IPS-NIHi7 (cell line): Measurements from ENCODE around the gene GPR37L1.
"Not testable (repeated sequence)": the region's sequence is repeated elsewhere in the genome, so short reads cannot be mapped to it uniquely, and the experiment has no call there.

ENCODE experiments used
- DNase-seq: peaks from one replicate; pipeline ENCODE4 v3.0.0; 2012; ENCODE audit warnings: mixed read lengths; ENCODE audit errors: extremely low spot score

The GPR37L1 gene

DNA sequence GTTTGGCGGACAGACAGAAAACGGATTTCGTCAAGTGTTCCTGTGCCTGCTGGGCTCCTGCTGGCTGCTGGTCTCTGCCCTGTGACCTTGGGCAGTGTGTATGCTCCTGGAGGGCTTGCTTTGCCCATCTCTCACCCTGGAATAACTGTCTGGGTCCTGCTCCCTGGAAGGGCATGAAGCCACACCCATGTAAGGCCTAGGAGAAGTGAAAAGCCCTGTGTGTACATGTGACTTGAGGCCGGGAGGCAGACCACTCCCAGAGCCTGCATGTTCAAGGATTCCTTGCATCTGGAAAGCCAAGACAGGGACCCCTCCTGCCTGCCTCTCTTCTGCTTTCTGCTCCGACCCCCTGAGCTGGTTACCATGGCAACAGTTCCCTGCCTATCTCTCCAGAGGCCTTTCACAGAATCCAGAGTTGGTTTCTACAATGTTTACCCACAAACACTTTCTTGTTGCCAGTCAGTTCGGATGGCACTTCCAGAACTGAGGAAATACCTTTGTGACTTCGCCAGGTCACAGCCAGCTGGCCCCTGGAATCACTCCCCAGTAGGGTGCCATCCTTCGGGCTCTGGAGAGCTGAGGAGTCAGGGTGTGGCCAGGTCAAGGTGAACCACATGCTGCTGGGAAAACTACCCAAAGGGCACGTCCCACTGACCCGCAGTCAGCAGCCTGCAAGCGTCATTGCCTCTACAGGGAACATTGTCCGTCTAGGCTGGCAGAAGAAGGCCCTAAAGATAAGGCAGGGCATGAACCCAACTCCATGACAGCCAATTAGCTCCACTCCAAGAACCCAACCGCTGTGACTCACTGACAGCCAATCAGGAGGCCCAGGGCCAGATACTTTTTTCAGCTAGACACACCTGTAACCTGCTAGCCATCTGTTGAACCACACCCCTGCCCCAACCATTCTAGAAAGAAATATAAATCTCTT is 14.7 kb upstream of the GPR37L1 start:
- no peak for DNase-seq

DNA sequence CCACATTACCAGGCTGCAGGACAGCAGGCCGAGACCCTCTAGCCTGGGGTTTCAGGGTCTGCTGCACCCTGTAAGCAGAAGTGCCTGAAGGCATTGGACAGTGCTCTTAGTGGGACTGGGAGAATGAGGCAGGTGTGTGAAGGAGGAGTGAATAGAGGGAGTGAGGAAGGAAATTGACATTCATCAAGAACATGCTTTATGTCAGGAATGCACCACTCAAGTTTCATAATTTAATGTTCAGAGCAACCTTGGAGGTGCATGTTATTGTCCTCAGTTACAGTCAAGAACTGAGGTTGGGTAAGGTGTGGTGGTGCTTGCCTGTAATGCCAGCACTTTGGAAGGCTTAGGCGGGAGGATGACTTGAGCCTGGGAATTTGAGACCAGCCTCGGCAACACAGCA is 11.7 kb upstream of the GPR37L1 start:
- DNase-seq: no peak

DNA sequence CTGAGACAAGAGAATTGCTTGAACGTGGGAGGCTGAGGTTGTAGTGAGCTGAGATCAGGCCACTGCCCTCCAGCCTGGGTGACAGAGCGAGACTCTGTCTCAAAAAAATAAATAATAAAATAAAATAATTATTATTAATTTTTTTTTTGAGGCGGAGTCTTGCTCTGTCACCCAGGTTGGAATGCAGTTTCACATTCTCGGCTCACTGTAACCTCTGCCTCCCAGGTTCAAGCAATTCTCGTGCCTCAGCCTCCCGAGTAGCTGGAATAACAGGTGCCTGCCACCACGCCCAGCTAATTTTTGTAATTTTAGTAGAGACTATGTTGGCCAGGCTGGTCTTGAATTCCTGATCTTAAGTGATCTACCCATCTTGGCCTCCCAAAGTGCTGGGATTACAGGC is 11.1 kb upstream of the GPR37L1 start:
- not testable (repeated sequence) for DNase-seq

DNA sequence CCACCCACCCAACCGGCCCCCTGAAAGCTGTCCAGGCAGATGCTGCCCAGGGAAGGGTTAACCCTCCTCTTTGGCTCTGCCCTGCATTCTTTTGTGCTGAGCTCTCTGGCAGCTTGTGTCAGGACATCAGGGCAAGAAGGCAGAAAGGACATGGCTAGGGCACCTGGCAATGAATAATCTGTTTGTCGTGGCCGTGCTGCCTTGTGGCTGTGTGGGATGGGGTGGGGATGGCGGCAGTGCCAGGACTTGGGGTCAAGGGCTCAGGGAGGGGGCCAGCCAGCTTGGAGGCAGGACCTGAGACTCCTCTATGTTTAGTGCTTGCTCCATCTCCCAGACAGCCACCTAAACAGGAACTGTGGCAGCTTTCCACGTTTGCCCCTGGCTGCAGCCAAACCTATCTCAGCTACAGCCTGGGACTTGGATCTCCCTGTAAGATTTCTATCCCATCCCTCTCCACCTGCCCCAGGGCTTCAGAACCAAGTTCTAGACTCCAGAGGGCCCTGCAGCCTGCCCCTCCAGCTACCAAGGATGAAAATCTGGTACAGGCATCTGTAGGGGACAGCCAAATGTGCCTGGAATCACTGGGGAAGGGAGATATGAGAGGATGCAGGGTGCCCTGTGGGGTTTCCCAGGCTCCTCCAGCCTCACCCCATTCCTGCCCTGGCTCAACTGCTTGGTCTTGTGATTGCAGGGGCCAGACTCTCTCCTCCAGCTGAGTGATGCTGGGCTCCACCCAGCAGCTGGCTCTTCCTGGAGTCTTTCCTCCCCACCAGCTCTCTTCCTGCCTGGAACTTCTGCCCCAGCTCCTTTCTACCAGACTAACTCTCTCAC is 9.6 kb upstream of the GPR37L1 start:
- DNase-seq: no peak

DNA sequence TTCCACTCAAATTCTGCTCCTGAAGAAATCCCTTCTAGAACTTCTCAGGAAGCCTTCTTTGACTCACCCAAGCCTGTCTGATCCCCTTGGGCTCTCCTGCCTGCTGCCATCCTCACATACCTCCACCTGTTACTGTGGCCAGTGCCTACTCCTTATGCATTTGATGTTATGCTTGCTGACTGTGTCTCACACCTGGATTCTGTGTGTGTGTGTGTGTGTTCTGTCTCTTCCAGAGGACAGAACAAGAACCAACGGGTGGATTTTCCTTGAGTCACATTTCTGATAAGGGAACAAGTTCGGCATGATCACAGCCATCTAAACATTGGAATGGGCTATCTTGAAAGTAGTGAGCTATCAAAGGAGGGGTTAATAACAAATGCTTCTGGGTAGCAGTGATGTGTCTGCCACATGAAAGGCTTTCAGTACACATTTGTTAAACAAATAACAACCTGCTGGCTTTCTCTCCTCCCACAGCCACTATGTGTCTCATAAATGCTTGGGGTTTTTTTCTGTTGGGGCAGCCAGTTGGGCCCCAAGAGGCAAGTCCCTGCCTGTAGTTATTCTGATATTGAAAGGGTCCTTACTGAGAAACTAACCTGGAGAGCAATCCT is 8.9 kb upstream of the GPR37L1 start:
- DNase-seq: no peak

DNA sequence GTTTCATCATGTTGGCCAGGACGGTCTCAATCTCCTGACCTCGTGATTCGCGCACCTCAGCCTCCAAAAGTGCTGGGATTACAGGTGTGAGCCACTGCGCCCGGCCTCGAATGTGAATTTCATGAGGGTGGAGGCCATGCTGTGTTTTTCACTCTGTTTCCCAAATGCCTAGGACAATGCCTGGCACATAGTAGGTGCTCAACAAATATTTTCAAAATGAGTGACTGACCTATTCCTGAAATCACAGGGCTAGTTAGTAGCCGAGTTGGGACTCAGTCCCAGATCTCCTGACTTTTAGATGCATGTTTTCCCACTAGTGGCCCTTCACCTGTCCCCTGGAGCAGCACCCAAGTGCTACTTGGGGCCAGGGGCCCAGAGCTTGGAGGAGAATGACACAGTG is 6.4 kb upstream of the GPR37L1 start:
- no peak for DNase-seq

DNA sequence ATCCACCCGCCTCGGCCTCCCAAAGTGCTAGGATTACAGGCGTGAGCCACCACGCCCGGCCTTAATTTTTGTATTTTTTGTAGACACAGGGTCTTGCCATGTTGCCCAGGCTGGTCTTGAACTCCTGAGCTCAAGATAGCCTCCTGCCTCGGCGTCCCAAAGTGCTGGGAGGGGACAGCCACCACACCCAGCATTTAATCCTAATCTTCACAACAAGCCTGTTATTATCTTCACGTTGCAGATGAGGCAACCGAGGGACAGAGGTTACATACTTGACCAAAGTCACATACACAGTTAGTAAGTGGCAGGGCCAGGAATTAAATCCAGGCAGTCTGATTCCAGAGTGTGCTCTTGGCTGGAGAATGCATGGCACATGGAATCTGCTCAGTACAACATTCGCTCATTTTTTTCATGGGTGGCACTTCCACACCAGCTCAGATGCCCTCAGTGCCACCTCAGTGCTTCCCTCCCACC is 4.8 kb upstream of the GPR37L1 start:
- no peak for DNase-seq

DNA sequence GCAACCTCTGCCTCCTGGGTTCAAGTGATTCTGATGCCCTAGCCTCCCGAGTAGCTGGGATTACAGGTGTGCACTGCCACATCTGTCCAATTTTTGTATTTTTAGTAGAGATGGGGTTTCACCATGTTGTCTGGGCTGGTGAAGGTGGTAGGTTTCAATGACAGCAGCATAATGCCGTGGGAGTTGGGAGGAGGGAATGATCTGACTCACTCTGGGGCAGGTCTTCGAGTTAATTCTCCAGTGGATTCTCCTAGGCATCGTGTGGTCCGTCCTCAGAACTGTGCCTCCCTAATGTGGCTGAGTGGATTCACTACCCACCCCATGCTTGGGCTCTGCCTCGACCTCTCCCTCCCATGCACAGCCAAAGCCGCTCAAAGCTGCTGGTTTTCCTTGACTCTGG is 1.7 kb upstream of the GPR37L1 start:
- DNase-seq: no peak

DNA sequence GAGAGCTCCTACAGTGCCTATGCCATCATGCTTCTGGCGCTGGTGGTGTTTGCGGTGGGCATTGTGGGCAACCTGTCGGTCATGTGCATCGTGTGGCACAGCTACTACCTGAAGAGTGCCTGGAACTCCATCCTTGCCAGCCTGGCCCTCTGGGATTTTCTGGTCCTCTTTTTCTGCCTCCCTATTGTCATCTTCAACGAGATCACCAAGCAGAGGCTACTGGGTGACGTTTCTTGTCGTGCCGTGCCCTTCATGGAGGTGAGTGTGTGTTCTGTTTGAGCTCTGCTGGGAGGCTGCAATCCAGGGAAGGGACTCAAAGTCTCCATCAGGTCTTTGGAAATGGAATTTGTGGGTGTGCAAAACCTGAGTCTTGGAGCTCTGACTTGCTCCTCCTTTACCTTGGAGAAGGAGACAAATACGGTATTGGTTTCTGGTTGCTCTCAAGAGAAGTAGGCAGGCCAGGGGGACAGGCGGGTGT is 658 bp downstream of the GPR37L1 start:
- DNase-seq: no peak

DNA sequence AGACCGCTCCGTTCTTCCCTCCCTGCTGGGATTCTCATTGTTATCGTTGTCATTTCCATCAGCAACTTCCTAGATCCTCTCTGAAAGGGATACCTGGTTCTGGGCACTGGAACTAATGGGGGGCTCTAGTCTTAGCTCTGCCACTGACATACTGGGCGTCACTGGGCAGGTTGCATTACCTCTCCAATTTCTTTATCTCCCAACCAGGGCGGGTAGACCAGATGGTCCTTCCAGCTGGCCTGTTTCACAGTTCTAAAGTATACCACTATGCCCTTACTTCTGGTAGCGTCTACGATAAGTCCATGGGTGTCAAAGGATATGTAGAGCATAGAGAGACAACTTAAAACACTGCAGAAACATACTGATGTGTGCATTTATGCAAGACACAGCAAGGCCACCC is 1.4 kb downstream of the GPR37L1 start:
- DNase-seq: no peak

DNA sequence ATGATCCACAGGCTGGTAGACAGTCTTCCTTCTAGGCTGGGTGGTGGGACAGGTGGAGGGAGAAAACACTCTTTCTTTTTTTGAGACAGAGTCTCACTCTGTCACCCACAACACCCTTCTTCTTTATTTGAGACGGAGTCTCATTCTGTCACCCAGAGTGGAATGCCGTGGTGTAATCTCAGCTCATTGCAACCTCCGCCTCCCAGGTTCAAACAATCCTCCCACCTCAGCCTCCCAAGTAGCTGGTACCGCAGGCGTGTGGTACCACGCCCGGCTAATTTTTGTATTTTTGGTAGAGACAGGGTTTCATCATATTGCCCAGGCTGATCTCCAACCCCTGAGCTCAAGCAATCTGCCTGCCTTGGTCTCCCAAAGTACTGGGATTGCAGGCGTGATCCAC is 2.9 kb downstream of the GPR37L1 start:
- no peak for DNase-seq

DNA sequence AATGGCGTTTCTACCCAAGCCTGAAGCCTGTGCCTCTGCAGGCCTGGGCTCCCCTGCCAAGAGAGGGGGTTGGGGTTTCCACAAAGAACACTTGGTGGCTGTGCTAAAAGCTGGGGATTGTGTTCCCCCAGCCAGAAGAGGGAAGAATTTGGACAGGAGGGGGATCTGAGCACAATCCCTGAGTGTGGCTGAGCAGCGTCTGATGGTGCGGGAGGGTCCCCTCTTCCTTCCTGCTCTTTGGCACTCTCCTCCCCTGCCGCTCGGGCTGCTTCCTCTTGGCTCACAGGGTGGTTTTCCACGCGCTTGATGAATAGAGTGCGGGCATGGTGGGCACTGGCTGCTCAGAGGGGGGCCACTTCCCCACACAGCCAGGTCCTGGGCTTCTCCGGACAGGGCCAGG is 3.7 kb downstream of the GPR37L1 start:
- DNase-seq: no peak

DNA sequence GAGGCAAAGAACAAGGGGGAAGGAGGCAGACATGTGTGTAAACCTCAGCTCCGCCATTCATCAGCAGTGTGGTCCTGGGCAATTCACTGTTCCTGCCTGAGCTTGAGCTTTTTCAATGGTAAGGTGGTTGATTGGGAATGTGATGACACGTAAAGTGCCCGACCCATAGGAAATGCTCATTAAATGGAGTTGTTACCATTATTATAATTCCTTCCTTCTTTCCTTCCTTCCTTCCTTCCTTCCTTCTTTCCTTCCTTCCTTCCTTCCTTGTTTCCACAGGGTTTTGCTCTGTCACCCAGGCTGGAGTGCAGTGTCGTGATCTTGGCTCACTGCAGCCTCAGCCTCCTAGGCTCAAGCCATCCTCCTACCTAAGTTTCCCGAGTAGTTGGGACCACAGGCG is 4.3 kb downstream of the GPR37L1 start:
- no peak for DNase-seq

DNA sequence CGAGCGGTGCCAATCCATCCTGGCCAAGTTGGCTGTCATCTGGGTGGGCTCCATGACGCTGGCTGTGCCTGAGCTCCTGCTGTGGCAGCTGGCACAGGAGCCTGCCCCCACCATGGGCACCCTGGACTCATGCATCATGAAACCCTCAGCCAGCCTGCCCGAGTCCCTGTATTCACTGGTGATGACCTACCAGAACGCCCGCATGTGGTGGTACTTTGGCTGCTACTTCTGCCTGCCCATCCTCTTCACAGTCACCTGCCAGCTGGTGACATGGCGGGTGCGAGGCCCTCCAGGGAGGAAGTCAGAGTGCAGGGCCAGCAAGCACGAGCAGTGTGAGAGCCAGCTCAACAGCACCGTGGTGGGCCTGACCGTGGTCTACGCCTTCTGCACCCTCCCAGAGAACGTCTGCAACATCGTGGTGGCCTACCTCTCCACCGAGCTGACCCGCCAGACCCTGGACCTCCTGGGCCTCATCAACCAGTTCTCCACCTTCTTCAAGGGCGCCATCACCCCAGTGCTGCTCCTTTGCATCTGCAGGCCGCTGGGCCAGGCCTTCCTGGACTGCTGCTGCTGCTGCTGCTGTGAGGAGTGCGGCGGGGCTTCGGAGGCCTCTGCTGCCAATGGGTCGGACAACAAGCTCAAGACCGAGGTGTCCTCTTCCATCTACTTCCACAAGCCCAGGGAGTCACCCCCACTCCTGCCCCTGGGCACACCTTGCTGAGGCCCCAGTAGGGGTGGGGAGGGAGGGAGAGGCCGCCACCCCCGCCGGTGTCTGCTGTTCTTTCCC is 5.3 kb downstream of the GPR37L1 start:
- DNase-seq: no peak

DNA sequence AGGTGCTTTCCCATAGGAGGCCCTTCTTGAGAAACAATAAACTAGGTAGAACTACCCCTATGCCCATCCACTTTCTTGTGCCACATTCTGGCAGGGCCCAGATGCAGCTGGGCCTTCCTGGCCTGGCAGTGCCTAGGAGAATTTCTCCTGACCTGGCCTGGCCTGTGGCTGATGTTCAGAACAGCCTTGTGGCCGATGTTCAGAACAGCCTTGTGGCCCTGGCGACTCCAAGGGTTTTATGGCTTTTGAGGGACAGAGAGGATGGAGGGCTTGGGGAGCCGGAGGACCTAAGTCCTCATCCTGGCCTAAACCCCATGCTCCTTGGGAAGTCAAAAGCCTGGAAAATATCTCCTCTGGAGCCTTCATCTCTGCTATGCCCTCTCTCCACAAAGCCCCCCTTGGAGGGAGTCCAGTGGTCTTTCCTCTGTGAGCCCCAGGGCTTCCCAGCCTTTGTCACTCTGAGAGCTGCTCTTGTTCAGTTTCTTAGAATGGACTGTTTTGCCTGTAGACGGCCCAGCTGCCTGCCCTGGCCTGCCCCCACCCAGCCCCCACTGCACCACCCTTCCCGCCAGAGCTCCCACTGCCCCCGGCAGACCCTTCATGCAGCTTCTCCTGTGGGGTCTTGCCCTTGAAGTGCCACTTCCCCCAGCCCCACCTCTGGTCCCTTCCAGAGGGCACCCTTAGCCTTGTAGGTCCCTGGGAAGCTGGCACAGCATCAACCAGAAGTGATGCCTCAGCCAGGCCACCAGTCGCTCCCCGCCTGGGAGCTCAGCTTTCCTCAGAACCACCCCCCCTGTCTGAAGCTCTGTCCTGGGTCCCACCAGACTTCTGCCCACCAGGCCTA is 7.0 kb downstream of the GPR37L1 start:
- no peak for DNase-seq

DNA sequence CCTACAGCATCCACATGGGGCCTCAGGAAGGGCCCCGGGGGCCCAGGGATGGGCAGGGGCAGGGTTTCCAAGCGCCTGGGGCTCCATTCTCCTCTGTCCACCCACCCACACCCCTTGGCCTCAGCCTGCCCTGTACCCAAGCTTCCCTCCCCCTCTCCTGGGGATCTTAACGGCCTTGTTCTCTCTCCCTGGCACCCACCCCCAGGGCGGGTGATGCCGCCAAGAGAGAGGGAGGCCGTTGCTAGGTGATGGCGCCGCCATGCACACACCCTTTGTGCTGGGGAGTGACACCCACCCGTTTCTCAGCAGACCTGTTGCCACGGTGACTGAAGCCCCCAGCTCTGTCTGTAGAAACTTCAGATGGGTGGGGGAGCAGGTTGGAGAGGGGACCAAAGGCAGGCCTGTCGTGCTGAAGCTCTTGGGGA is 7.6 kb downstream of the GPR37L1 start:
- no peak for DNase-seq

DNA sequence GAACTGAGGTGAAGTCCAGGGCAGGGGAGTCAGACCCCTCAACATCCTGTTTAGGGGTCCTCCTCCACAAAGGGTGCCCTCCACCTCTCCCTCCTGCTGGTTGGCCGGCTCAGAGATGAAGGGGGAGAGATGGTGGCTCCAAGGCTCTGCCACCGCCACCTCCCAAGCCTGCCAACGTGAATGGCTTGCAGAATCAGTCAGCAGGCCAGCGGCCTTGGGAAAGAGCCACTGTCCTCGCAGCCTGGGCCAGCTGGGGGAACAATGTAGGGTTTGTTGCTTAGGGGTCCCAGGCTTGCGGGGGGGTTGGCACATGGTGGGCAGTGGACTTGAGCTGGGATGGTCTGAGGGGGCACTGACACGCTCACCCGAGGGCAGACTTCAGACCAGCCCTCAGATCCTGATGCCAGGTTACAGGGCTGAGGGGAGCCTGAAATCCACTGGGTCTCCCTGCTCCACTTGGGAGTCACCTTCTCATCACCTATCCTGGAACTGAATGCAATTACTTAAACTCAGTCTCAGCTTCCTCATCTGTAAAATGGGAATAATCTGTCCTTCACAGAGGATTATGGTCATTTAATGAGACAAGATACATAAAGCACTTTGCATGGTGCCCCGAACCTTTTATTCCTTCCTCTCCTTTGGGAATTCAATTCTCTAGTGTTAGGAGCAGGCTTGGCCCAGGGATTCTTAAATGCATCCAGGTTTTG is 8.3 kb downstream of the GPR37L1 start:
- no peak for DNase-seq

DNA sequence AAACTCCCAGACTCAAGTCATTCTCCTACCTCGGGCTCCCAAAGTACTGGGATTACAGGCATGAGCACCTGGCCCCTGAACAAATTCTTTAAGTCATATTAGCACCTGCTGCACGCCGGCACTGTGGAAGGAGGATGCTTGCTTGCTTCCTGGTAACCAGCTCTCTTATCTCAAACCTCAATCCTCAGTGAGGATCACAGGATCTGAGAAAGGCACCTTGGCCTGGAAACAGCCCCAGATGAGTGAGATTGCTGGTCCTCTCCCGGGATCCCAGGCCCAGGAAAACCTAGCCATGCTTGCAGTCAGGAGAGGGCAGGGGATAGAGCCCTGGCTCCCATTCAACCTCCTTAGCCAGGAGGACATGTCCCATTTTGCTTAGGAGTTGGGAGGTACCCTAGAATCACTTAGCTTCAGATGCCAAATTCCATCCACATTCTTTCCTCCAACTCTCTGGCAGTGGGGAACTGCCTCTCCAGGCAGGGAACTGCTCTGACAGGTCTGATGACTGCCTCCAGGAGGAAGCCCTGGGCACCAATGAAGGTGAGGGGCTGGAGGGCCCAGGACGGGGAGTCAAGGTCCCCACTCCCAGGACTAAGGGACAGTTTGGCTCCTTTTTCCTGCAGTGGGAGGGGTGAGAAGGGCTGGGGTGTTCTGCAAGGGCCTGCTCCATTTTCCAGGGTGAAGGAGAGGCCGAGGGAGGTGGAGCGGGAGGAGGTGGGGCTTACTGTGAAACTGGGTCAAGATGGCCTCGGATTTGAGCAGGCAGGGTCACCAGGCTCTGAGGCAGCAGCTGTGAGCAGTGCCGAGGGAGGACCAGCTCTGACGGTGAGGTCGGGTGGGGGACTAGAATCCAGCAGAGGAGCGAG is 9.5 kb downstream of the GPR37L1 start:
- no peak for DNase-seq

DNA sequence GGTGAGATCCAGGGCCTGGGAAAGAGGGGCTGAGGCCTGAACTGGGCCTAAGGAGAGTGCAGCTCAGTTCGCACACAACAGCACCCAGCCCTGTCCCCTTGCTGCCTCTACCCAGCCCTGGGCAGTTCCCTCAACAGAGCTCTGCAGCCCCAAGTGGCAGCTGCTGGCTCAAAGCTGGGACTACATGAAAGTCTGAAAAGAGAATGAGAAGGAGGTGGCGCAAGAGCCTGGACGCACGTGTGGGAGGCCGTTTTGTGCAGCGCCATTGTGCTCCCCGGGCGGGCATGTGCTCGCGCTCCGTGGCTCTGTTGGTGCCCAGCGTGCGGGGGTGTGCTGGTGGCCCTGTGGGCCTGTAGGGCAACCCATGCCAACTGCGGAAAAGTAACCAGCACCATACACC is 10.3 kb downstream of the GPR37L1 start:
- no peak for DNase-seq
